Stimulated activated memory B cell treated with anti-CD40 and anti-IgM and Interleukin-4, amounts not matched to agents 10 μg/mL and 1 μg/mL and 100 μg/mL, for 72 hours (primary cell): Measurements from ENCODE around the gene RPS6KA5.
A peak's percentile ranks its signal among the peaks of the same experiment; 100 is the strongest.

Source experiments
- ATAC-seq: fragments of 150-1000 bp; cut with Tn5 transposase; 2 replicates; pipeline ENCODE4 v1.10.0; 2021
- H3K27ac Mint-ChIP-seq: one replicate; pipeline ENCODE4 v1.8.0; 2022; ENCODE audit warnings: mild to moderate bottlenecking, mixed read lengths
- H3K27me3 Mint-ChIP-seq: one replicate; pipeline ENCODE4 v1.8.0; 2022; ENCODE audit warnings: mixed read lengths
- H3K36me3 Mint-ChIP-seq: one replicate; pipeline ENCODE4 v1.8.0; 2022; ENCODE audit warnings: mixed read lengths
- H3K4me1 Mint-ChIP-seq: one replicate; pipeline ENCODE4 v1.8.0; 2022; ENCODE audit warnings: mixed read lengths
- H3K4me3 Mint-ChIP-seq: one replicate; pipeline ENCODE4 v1.8.0; 2022; ENCODE audit warnings: mild to moderate bottlenecking, moderate library complexity, mixed read lengths
- H3K9me3 Mint-ChIP-seq: one replicate; pipeline ENCODE4 v1.8.0; 2022; ENCODE audit warnings: mixed read lengths

Gene RPS6KA5

DNA sequence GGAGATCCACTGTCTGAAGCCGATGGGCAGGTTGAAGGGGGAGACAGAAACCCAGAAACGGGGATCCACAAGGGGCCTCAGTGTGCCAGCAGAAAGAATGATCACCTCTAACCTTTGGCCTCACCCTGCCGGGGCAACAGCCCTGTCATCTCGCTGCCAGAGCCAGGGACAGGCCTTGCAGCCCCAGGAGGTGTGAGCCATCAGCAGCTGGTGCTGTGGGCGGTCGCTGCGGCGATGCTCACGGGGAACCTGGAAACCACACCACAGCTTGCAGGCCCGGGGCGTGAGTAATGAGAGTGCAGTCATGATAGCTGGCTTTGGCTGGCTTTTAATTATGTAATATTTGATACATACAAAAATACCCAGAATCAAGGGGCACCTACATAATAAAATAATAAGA lies 239.5 kb downstream of the RPS6KA5 start:
- Mint-ChIP-seq H3K27me3 (peaks cover 16% of the 10 kb centered on the region), H3K27ac (peak overlapping the region; percentile 1), H3K4me3 (no peak overlapping the region), H3K36me3 (peaks cover 5% of the 10 kb centered on the region), H3K9me3 (peaks cover 12% of the 10 kb centered on the region), H3K4me1 (peaks cover 5% of the 10 kb centered on the region)
- peak; percentile 77 for ATAC-seq

DNA sequence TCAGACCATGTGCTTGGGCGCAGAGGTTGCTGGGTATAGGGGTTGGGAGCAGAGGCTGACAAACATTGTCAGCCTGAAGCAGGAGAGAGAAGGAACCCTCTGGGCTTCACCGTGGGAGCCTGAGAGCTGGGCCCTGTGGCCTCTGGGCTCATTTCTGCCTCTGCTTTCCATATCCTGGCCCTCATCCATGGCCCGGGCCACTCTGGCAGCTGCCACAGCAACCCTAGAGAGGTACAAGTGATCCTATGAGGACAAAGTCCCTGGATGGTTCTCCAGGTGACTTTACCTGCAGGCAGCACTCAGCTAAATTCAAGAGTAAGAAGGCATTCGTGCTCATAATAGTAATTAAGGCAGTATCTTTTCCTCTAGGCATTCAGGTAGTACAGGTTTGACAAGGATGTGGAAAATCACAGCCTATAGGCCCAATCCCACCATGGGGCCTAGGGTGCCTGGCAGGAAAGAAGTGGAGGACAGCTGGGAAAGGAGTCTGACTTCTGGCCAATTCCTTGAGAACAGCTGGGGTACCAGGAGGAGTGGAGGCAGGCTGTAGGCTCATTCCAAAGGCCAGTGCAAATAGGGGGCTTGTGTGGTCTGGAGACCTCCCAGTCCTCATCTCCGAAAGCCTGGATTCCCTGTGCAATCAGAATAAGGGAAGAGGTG lies 240.6 kb downstream of the RPS6KA5 start:
- Mint-ChIP-seq H3K36me3 (peaks cover 5% of the 10 kb centered on the region), H3K9me3 (peaks cover 10% of the 10 kb centered on the region)

GRCh38 chr14:90818715-90819114 lies 241.7 kb downstream of the RPS6KA5 start:
- Mint-ChIP-seq H3K4me3 (no peak overlapping the region), H3K36me3 (no peaks in the 10 kb centered on the region), H3K27ac (no peak overlapping the region), H3K27me3 (peaks cover 25% of the 10 kb centered on the region), H3K9me3 (peaks cover 3% of the 10 kb centered on the region), H3K4me1 (peaks cover 12% of the 10 kb centered on the region)
- ATAC-seq = no peak

More for the DNA sequence above, 240.6 kb downstream of the RPS6KA5 start:
- Mint-ChIP-seq H3K4me1 (peaks cover 12% of the 10 kb centered on the region), H3K27me3 (peaks cover 25% of the 10 kb centered on the region), H3K27ac (no peak overlapping the region), H3K4me3 (no peak overlapping the region)
- ATAC-seq = no peak

DNA sequence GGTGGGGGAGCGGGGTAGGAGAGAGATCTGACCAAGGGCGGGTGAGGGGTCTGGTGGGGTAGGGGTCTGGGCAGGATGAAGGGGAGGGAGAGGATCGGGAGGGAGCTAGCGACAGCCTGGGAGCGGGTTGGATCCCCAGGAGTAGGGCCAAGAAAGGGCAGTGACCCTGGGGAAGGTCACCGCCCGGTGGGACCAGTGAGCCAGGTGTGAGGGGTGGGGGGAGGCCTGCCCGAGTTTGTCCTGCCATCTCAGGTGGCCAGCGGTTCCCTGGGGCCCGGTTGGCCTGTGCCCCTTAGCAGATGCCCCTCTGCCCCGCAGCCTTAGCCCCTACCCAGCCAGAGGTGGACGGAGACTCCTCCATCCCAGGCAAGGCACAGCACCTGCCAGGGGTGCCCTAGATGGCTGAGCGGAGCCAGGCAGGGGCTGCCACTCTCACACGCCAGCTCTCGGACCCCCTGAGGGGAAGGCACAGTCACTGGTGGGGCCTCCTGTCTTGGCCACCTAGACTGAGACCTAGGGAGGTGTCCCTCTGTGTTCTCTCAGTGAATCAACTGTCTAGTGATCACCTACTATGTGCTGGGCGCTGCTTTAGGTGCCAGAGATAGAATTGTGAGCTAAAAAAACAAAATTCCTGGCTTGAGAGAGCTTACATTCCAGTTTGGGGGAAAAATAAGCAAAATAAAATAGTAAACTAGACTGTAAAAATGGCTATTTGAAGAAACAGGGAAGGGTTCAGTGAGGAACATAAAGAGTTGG lies 243.6 kb downstream of the RPS6KA5 start:
- H3K36me3 Mint-ChIP-seq = no peaks in the 10 kb centered on the region
- peak overlapping the region; percentile 64 for H3K4me3 Mint-ChIP-seq
- no peaks in the 10 kb centered on the region for H3K9me3 Mint-ChIP-seq
- peaks cover 12% of the 10 kb centered on the region for H3K4me1 Mint-ChIP-seq
- H3K27me3 Mint-ChIP-seq = peaks cover 25% of the 10 kb centered on the region
- H3K27ac Mint-ChIP-seq = no peak overlapping the region
- ATAC-seq = no peak

GRCh38 chr14:90815822-90816662 lies 244.4 kb downstream of the RPS6KA5 start, which contains the start of gene TTC7B:
Gene TTC7B, minus strand, starts transcription at chr14:90816430. Its CDS starts 135 bp downstream, at chr14:90816295.
- peaks cover 12% of the 10 kb centered on the region for H3K4me1 Mint-ChIP-seq
- no peaks in the 10 kb centered on the region for H3K36me3 Mint-ChIP-seq
- peaks cover 25% of the 10 kb centered on the region for H3K27me3 Mint-ChIP-seq
- H3K4me3 Mint-ChIP-seq = peak within 1 kb of the TSS; percentile 64
- peak within 1 kb of the TSS; percentile 30 for H3K27ac Mint-ChIP-seq
- H3K9me3 Mint-ChIP-seq = no peaks in the 10 kb centered on the region
- peak; percentile 68 for ATAC-seq

DNA sequence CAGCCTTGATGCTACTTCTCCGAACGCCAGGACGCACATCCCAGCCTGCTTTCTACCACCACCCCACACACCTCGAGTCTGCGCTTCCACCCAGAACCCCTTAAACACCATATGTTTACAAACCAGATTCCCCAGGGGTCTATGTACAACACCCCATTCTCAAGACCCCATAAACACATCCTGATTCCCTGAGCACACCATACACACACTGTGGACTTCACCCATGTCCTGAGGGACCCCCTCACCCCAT lies 244.9 kb downstream of the RPS6KA5 start:
- Mint-ChIP-seq H3K27me3 (peaks cover 25% of the 10 kb centered on the region), H3K4me1 (peaks cover 7% of the 10 kb centered on the region), H3K36me3 (no peaks in the 10 kb centered on the region), H3K27ac (peak overlapping the region; percentile 30), H3K9me3 (no peaks in the 10 kb centered on the region), H3K4me3 (peak overlapping the region; percentile 51)
- no peak for ATAC-seq

DNA sequence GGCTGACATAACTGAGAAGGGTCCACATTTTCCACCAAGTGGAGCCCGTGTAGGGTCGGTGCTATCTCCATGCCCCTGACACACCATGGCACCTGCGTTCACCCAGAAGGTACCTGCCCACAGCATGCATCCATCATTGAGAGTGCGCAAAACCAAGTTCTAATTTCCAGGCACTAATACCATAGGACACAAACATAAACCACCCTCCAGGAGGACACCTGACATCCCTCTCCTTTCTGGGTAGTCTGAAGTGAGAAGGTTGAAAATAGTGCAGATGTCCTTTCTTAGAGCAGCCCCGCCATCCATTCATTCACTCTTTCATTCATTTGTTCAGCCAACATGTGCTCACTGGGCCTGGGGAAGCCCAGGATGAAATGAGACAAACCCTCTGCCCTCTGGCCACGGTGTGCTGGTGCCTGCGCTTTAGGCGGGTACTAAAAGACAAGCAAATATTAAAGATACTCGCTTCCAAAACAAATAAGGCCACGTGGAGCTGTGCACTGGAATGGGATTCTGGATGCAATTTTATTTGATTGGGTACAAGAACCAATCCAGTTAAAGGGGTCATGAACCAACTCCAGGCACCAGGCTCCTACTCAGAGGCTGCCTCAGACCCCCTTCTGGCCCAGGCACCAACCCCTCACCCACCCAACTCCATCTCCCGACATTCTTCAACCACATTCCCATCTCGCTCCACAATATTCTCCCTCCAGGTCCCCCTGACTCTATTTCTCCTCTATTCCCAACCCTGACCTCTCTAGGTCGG lies 245.5 kb downstream of the RPS6KA5 start:
- H3K27ac Mint-ChIP-seq = peak overlapping the region; percentile 30
- peak overlapping the region; percentile 51 for H3K4me3 Mint-ChIP-seq
- H3K36me3 Mint-ChIP-seq = no peaks in the 10 kb centered on the region
- no peak for ATAC-seq
- H3K27me3 Mint-ChIP-seq = peaks cover 25% of the 10 kb centered on the region
- no peaks in the 10 kb centered on the region for H3K9me3 Mint-ChIP-seq
- H3K4me1 Mint-ChIP-seq = peaks cover 7% of the 10 kb centered on the region

GRCh38 chr14:90813442-90813841 lies 247.0 kb downstream of the RPS6KA5 start:
- no peak overlapping the region for H3K27ac Mint-ChIP-seq
- peaks cover 7% of the 10 kb centered on the region for H3K4me1 Mint-ChIP-seq
- H3K9me3 Mint-ChIP-seq = no peaks in the 10 kb centered on the region
- H3K27me3 Mint-ChIP-seq = peaks cover 25% of the 10 kb centered on the region
- ATAC-seq = no peak
- no peak overlapping the region for H3K4me3 Mint-ChIP-seq
- H3K36me3 Mint-ChIP-seq = no peaks in the 10 kb centered on the region

DNA sequence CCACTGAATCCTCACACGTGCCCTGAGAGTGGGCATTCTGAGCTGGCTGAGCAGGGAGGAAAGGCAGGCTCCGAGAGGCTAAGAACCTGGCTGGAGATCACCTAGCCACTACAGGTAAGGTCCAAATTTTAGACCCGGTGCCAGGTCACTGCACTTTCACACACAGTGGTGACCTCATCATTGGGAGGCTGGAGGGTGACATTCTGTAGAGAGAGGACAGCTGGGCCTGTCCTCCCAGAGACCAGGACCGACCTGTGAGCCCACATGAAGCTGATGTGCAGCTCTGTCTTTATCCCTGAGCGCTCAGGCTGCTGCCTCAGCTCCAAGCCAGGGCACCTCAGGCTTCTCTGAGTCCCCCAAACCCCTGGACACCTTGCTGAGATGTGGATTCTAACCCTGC lies 248.3 kb downstream of the RPS6KA5 start:
- Mint-ChIP-seq H3K36me3 (no peaks in the 10 kb centered on the region), H3K9me3 (no peaks in the 10 kb centered on the region), H3K4me3 (no peak overlapping the region), H3K4me1 (peaks cover 7% of the 10 kb centered on the region), H3K27me3 (peaks cover 12% of the 10 kb centered on the region), H3K27ac (no peak overlapping the region)
- no peak for ATAC-seq

- Mint-ChIP-seq H3K9me3 (no peaks in the 10 kb centered on the region), H3K4me1 (peaks cover 7% of the 10 kb centered on the region), H3K4me3 (no peak overlapping the region), H3K36me3 (no peaks in the 10 kb centered on the region), H3K27me3 (peaks cover 9% of the 10 kb centered on the region), H3K27ac (no peak overlapping the region)
- ATAC-seq = no peak
These were observed 248.8 kb downstream of the RPS6KA5 start for GRCh38 chr14:90811641-90812040.

- Mint-ChIP-seq H3K27me3 (peaks cover 8% of the 10 kb centered on the region), H3K36me3 (no peaks in the 10 kb centered on the region), H3K4me3 (no peak overlapping the region), H3K9me3 (no peaks in the 10 kb centered on the region), H3K27ac (no peak overlapping the region), H3K4me1 (peaks cover 7% of the 10 kb centered on the region)
- ATAC-seq = no peak
These were observed 249.6 kb downstream of the RPS6KA5 start for GRCh38 chr14:90810806-90811205.

- Mint-ChIP-seq H3K9me3 (no peaks in the 10 kb centered on the region), H3K36me3 (no peaks in the 10 kb centered on the region), H3K27me3 (no peaks in the 10 kb centered on the region), H3K4me3 (no peak overlapping the region), H3K4me1 (no peaks in the 10 kb centered on the region), H3K27ac (no peak overlapping the region)
- no peak for ATAC-seq
These were observed 250.7 kb downstream of the RPS6KA5 start for GRCh38 chr14:90809530-90810312.

DNA sequence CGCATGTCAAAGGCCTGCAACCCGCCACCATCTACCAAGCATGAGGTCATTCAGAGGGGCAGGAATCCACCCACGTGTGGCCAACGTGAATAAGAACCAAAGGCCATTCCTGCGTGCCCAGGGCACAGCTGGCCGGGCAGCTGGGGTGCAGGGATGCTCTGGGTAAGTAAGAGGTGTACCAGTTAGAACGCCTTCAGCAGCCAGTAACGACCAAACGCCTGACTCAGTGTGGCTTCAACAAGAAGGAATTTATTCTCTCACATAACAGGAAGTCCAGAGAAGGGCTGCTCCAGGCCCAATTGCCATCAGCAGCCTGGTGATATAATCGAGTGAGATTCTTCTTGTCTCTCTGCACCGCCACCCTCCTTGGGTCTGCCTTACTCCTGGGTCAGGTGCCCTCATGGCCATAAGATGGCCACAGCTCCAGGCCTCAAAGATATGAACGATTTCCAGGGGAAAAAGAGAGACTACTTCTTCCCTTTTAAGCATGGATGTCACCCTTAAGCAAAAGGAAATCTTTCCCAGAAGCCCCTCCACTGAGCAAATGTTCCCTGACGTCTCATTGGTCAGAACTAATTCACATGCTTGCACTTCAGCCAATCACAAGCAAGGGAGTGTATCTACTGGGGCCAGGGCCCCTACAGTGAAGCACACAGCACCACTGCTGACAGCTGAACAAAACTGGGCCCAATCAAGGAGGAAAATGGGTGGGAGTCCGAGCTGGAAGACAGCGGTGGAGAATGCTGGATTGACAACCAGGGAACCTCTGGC lies 251.5 kb downstream of the RPS6KA5 start:
- ATAC-seq = no peak
- H3K4me3 Mint-ChIP-seq = no peak overlapping the region

DNA sequence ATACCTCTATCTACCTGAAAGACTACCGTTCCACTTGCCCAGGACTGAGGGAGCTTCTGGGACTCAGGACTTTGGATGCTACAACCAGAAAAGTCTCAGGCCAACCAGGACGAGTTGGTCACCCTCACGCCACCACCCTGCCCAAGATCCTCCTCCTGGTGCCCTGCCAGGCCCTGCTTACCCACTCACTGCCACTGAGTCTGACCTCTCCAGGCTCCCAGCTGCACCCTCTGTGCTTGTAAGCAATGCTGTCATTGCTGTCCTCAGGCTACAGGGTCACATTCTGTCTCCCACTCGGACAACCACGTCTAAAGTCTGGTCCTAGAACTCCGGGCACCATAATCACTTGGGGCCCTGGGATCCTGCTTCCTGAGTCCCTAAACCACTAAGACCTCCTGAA lies 253.4 kb downstream of the RPS6KA5 start:
- H3K36me3 Mint-ChIP-seq = no peaks in the 10 kb centered on the region
- H3K27me3 Mint-ChIP-seq = no peaks in the 10 kb centered on the region
- H3K4me1 Mint-ChIP-seq = no peaks in the 10 kb centered on the region
- no peak overlapping the region for H3K27ac Mint-ChIP-seq
- H3K9me3 Mint-ChIP-seq = no peaks in the 10 kb centered on the region
- ATAC-seq = no peak
- H3K4me3 Mint-ChIP-seq = no peak overlapping the region

More for the DNA sequence above, 251.5 kb downstream of the RPS6KA5 start:
- Mint-ChIP-seq H3K4me1 (no peaks in the 10 kb centered on the region), H3K27ac (no peak overlapping the region), H3K36me3 (no peaks in the 10 kb centered on the region), H3K9me3 (no peaks in the 10 kb centered on the region), H3K27me3 (no peaks in the 10 kb centered on the region)
